Measurements from ENCODE around the gene VWA8. TPM values are rescaled to one million over a fixed set of nuclear protein-coding genes. Genes with fewer than 3 reads are reported as not detected.

Gene VWA8
- polyA plus RNA-seq, 1 of the 3 experiments (the other 2 are of a cell fraction): 5.5 TPM

DNA sequence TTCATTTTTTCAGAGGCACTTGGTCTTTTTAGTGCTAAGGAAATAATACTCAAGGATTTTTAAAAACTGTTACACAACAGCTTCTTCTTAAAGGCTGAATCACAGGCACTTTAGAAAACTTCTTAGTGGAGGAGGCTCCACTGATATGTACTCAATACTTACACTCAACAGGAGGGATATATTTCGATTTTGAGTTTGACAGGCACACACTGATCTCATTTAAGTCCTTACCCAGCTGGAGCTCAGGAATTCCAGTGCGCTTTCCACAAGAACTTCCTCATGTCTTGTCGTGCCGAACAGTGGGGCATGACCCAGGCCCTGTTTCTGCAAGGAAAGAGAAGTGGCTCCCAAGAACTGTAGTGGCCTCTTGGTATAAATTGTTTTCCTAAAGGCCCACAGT lies 399.7 kb downstream of the VWA8 start:
- DNase-seq: no peak
- H3K27ac ChIP-seq (ENCODE audit: low read depth in 2 of 2, low read length in 1 of 2): no peak overlapping the region
- ChIA-PET CTCF (interaction anchor here (1.2 kb wide), 1 partner anchor 487 kb away, joined by 4 read pairs; no protein-coding TSS in a partner anchor), POLR2A (no interaction called here)
- H3K4me1 ChIP-seq (ENCODE audit: control insufficient read depth in 1 of 2, insufficient read depth in 2 of 2, low read depth in 1 of 2, low read length in 1 of 2): peaks cover 0 to 9% of the 10 kb centered on the region in 2 experiments; a peak in 1 of 4 replicates
- H3K27me3 ChIP-seq (ENCODE audit: insufficient read depth): no peaks in the 10 kb centered on the region
- no peaks in the 10 kb centered on the region for H3K9me3 ChIP-seq
- H3K36me3 ChIP-seq (replicated peaks in 1 of 2; ENCODE audit: control insufficient read depth in 1 of 2, insufficient read depth in 2 of 2, low read length in 1 of 2): no peaks in the 10 kb centered on the region
- no peak overlapping the region for H2AFZ ChIP-seq (ENCODE audit: low read depth)
- no peaks in the 10 kb centered on the region for H4K20me1 ChIP-seq (ENCODE audit: insufficient read depth)
- H3K9ac ChIP-seq: no peak overlapping the region
- TF ChIP-seq EP300 (IDR thresholded peaks at IDR 0.05; ENCODE audit: borderline replicate concordance in 1 of 2, low read depth in 1 of 2, low read length in 1 of 2) (no peak), JUND (IDR thresholded peaks at IDR 0.05) (no peak), GATA2 (CRISPR knock-in tag; IDR thresholded peaks at IDR 0.05) (no peak), TAF1 (IDR thresholded peaks at IDR 0.05; ENCODE audit: borderline replicate concordance, low read depth, low read length) (no peak), FOSL2 (IDR thresholded peaks at IDR 0.05; ENCODE audit: borderline replicate concordance, low read depth) (no peak), CHD2 (IDR thresholded peaks at IDR 0.05; ENCODE audit: low read length, partially characterized antibody) (no peak), TCF12 (IDR thresholded peaks at IDR 0.05) (no peak), SIN3A (IDR thresholded peaks at IDR 0.05; ENCODE audit: borderline replicate concordance, low read depth, low read length) (no peak), CTCF (IDR thresholded peaks at IDR 0.05) (no peak), RXRA (IDR thresholded peaks at IDR 0.05; ENCODE audit: borderline replicate concordance, low read depth) (no peak), ELF1 (IDR thresholded peaks at IDR 0.05) (no peak), RFX5 (IDR thresholded peaks at IDR 0.05; ENCODE audit: low read length) (no peak), RCOR1 (IDR thresholded peaks at IDR 0.05; ENCODE audit: low read length) (no peak)
- TF ChIP-seq, protein P1, sequence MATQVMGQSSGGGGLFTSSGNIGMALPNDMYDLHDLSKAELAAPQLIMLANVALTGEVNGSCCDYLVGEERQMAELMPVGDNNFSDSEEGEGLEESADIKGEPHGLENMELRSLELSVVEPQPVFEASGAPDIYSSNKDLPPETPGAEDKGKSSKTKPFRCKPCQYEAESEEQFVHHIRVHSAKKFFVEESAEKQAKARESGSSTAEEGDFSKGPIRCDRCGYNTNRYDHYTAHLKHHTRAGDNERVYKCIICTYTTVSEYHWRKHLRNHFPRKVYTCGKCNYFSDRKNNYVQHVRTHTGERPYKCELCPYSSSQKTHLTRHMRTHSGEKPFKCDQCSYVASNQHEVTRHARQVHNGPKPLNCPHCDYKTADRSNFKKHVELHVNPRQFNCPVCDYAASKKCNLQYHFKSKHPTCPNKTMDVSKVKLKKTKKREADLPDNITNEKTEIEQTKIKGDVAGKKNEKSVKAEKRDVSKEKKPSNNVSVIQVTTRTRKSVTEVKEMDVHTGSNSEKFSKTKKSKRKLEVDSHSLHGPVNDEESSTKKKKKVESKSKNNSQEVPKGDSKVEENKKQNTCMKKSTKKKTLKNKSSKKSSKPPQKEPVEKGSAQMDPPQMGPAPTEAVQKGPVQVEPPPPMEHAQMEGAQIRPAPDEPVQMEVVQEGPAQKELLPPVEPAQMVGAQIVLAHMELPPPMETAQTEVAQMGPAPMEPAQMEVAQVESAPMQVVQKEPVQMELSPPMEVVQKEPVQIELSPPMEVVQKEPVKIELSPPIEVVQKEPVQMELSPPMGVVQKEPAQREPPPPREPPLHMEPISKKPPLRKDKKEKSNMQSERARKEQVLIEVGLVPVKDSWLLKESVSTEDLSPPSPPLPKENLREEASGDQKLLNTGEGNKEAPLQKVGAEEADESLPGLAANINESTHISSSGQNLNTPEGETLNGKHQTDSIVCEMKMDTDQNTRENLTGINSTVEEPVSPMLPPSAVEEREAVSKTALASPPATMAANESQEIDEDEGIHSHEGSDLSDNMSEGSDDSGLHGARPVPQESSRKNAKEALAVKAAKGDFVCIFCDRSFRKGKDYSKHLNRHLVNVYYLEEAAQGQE (IDR thresholded peaks at IDR 0.05; ENCODE audit: low read depth, low read length): no peak
- TF ChIP-seq, protein P2, sequence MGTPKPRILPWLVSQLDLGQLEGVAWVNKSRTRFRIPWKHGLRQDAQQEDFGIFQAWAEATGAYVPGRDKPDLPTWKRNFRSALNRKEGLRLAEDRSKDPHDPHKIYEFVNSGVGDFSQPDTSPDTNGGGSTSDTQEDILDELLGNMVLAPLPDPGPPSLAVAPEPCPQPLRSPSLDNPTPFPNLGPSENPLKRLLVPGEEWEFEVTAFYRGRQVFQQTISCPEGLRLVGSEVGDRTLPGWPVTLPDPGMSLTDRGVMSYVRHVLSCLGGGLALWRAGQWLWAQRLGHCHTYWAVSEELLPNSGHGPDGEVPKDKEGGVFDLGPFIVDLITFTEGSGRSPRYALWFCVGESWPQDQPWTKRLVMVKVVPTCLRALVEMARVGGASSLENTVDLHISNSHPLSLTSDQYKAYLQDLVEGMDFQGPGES (IDR thresholded peaks at IDR 0.05; ENCODE audit: low read depth, low read length): no peak
- TF ChIP-seq, protein P3, sequence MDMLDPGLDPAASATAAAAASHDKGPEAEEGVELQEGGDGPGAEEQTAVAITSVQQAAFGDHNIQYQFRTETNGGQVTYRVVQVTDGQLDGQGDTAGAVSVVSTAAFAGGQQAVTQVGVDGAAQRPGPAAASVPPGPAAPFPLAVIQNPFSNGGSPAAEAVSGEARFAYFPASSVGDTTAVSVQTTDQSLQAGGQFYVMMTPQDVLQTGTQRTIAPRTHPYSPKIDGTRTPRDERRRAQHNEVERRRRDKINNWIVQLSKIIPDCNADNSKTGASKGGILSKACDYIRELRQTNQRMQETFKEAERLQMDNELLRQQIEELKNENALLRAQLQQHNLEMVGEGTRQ (IDR thresholded peaks at IDR 0.05; ENCODE audit: borderline replicate concordance, low read depth, low read length): no peak
- no peak overlapping the region for H3K4me2 ChIP-seq
- H3F3A ChIP-seq (replicated peaks; ENCODE audit: insufficient read depth): no peaks in the 10 kb centered on the region
- H3K9me2 ChIP-seq: no peaks in the 10 kb centered on the region
- no peaks in the 10 kb centered on the region for H3K79me2 ChIP-seq (ENCODE audit: insufficient read depth)
- H3K4me3 ChIP-seq (ENCODE audit: low read depth in 2 of 2, low read length in 1 of 2): no peak overlapping the region
- 94% methylated on average over 4 of the region's 4 CpGs for WGBS (ENCODE audit: low lambda C conversion rate)
